Measurements from ENCODE around the gene R3HDM2.

DNA sequence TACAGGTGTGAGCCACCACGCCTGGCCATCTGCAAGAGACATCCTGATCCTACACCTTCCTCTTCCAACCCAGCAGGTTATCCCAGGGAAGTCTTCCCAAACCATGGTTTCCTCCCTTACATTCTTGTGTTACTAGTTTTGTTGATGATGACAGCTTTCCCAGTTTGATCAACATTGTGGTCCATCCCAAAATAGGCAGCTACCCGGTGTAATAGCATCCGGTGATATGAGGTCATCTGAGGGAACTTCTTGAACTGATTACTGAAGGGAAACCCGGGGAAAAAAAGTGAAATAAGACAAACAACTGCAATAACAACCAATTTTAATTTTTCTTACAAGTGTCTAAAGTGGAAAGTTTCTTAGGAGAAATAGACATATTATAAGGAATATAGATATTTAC, 134.6 kb downstream of the R3HDM2 start:
- TF ChIP-seq, protein P1, sequence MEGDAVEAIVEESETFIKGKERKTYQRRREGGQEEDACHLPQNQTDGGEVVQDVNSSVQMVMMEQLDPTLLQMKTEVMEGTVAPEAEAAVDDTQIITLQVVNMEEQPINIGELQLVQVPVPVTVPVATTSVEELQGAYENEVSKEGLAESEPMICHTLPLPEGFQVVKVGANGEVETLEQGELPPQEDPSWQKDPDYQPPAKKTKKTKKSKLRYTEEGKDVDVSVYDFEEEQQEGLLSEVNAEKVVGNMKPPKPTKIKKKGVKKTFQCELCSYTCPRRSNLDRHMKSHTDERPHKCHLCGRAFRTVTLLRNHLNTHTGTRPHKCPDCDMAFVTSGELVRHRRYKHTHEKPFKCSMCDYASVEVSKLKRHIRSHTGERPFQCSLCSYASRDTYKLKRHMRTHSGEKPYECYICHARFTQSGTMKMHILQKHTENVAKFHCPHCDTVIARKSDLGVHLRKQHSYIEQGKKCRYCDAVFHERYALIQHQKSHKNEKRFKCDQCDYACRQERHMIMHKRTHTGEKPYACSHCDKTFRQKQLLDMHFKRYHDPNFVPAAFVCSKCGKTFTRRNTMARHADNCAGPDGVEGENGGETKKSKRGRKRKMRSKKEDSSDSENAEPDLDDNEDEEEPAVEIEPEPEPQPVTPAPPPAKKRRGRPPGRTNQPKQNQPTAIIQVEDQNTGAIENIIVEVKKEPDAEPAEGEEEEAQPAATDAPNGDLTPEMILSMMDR (IDR thresholded peaks at IDR 0.05): no peak
- no peak for TF ChIP-seq EZH2 (IDR thresholded peaks at IDR 0.05; ENCODE audit: borderline replicate concordance, insufficient read depth, low read depth, low read length, poor library complexity, severe bottlenecking)

Measured in B cell (primary cell).